ENCODE data around the gene CD14. TPM values are rescaled to one million over a fixed set of nuclear protein-coding genes. Genes with fewer than 3 reads are reported as not detected.

The CD14 gene
- total RNA-seq, 1 experiment from 2014 or later: 0.42 TPM

- no peak overlapping the region for H3K4me3 ChIP-seq (replicated peaks in 1 of 2; ENCODE audit: low read depth in 1 of 2, low read length in 2 of 2)
- ChIA-PET CTCF (no interaction called here), RAD21 (ENCODE audit: low non-redundant PET in 1 of 2, low total read pairs in 2 of 2, uncharacterized antibody in 2 of 2, unreplicated experiment in 2 of 2) (no interaction called here), POLR2A (interaction anchor here (1.9 kb wide), 1 partner anchor 12 kb away, joined by 6 read pairs; the partner anchor contains the start of genes HARS1 and HARS2)
- H3K9ac ChIP-seq (ENCODE audit: low read length): no peak overlapping the region
- no peaks in the 10 kb centered on the region for H3K79me2 ChIP-seq (ENCODE audit: insufficient read depth, low read length)
- ATAC-seq: no peak
- TF ChIP-seq ZFX (IDR thresholded peaks at IDR 0.05) (no peak), JUND (IDR thresholded peaks at IDR 0.05) (no peak), TCF7L2 (IDR thresholded peaks at IDR 0.05; ENCODE audit: borderline replicate concordance, extremely low read depth, insufficient read depth, insufficient read length) (no peak), EZH2phosphoT487 (IDR thresholded peaks at IDR 0.05; ENCODE audit: borderline replicate concordance) (no peak), CEBPB (IDR thresholded peaks at IDR 0.05; ENCODE audit: low read depth) (no peak), EZH2 (IDR thresholded peaks at IDR 0.05) (no peak), ATF3 (IDR thresholded peaks at IDR 0.05) (no peak)
- TF ChIP-seq, protein P1, sequence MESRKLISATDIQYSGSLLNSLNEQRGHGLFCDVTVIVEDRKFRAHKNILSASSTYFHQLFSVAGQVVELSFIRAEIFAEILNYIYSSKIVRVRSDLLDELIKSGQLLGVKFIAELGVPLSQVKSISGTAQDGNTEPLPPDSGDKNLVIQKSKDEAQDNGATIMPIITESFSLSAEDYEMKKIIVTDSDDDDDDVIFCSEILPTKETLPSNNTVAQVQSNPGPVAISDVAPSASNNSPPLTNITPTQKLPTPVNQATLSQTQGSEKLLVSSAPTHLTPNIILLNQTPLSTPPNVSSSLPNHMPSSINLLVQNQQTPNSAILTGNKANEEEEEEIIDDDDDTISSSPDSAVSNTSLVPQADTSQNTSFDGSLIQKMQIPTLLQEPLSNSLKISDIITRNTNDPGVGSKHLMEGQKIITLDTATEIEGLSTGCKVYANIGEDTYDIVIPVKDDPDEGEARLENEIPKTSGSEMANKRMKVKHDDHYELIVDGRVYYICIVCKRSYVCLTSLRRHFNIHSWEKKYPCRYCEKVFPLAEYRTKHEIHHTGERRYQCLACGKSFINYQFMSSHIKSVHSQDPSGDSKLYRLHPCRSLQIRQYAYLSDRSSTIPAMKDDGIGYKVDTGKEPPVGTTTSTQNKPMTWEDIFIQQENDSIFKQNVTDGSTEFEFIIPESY (IDR thresholded peaks at IDR 0.05; ENCODE audit: extremely low read depth, insufficient replicate concordance, low read length): no peak
- H2AFZ ChIP-seq (ENCODE audit: low read depth, low read length, poor library complexity, severe bottlenecking): no peak overlapping the region
- H3K4me1 ChIP-seq (ENCODE audit: control insufficient read depth in 1 of 2, insufficient read depth in 2 of 2, low read length in 2 of 2): no peaks in the 10 kb centered on the region
- peaks cover 35 to 43% of the 10 kb centered on the region in 2 experiments; a peak in 3 of 4 replicates for H3K36me3 ChIP-seq (ENCODE audit: control insufficient read depth in 1 of 2, insufficient read depth in 2 of 2, low read length in 2 of 2)
- no peaks in the 10 kb centered on the region for H4K20me1 ChIP-seq (ENCODE audit: insufficient read depth)
- no TSS peak for BruUV-seq (replicated peaks)
- no peaks in the 10 kb centered on the region for H3K9me2 ChIP-seq (ENCODE audit: insufficient read depth)
- H3K27ac ChIP-seq (ENCODE audit: low read depth, low read length): no peak overlapping the region
- DNase-seq (ENCODE audit: low read depth, low spot score): no peak
- intact Hi-C loops (cut with micrococcal nuclease): no loop called here
- H3K4me2 ChIP-seq (ENCODE audit: low read length): no peak overlapping the region
- no peaks in the 10 kb centered on the region for H3K9me3 ChIP-seq (ENCODE audit: control insufficient read depth in 1 of 2, insufficient read depth in 1 of 2, low read depth in 1 of 2, low read length in 2 of 2)
- H3K27me3 ChIP-seq (ENCODE audit: insufficient read depth, low read length): no peaks in the 10 kb centered on the region
These were observed 46.0 kb upstream of the CD14 start for GRCh38 chr5:140678993-140679392.

DNA sequence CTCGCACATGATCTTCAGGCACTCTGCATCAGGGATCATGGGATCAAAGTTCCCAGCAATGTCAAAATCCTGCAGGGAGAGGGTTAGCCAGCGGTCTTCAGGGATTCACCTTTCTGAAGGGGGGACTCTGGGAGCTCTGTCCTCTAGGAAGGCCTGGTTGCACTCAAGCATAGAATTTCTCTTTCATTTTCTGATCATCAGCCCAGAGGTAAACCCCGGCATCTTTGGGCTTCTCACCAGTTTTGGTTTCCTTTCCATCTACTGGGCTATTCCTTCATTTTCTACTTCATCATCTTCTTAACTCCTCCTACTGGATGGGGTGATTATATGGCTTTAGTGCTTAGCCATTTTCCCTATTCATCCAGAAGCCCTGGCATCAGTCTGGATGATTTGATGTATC is 45.0 kb upstream of the CD14 start:
- intact Hi-C loops (cut with micrococcal nuclease): no loop called here
- ChIA-PET CTCF (no interaction called here), RAD21 (ENCODE audit: low non-redundant PET in 1 of 2, low total read pairs in 2 of 2, uncharacterized antibody in 2 of 2, unreplicated experiment in 2 of 2) (no interaction called here), POLR2A (no interaction called here)
- H3K9me2 ChIP-seq (ENCODE audit: insufficient read depth): no peaks in the 10 kb centered on the region
- no peak overlapping the region for H3K9ac ChIP-seq (ENCODE audit: low read length)
- H4K20me1 ChIP-seq (ENCODE audit: insufficient read depth): no peaks in the 10 kb centered on the region
- ATAC-seq (no peak), DNase-seq (ENCODE audit: low read depth, low spot score) (no peak)
- H3K4me3 ChIP-seq (replicated peaks in 1 of 2; ENCODE audit: low read depth in 1 of 2, low read length in 2 of 2): no peak overlapping the region
- H3K4me1 ChIP-seq (ENCODE audit: control insufficient read depth in 1 of 2, insufficient read depth in 2 of 2, low read length in 2 of 2): no peaks in the 10 kb centered on the region
- no peak overlapping the region for H3K27ac ChIP-seq (ENCODE audit: low read depth, low read length)
- H3K79me2 ChIP-seq (ENCODE audit: insufficient read depth, low read length): no peaks in the 10 kb centered on the region
- BruUV-seq (replicated peaks): no TSS peak
- H3K4me2 ChIP-seq (ENCODE audit: low read length): no peak overlapping the region
- no peaks in the 10 kb centered on the region for H3K9me3 ChIP-seq (ENCODE audit: control insufficient read depth in 1 of 2, insufficient read depth in 1 of 2, low read depth in 1 of 2, low read length in 2 of 2)
- no peak overlapping the region for H2AFZ ChIP-seq (ENCODE audit: low read depth, low read length, poor library complexity, severe bottlenecking)
- no peak for TF ChIP-seq EGR1 (IDR thresholded peaks at IDR 0.05; ENCODE audit: low read depth)
- H3K27me3 ChIP-seq (ENCODE audit: insufficient read depth, low read length): no peaks in the 10 kb centered on the region
- peaks cover 36 to 45% of the 10 kb centered on the region in 2 experiments; a peak in 3 of 4 replicates for H3K36me3 ChIP-seq (ENCODE audit: control insufficient read depth in 1 of 2, insufficient read depth in 2 of 2, low read length in 2 of 2)
